EH (cell line): ENCODE measurements around the gene TLCD3B.
A peak's percentile ranks its signal among the peaks of the same experiment; 100 is the strongest.
"Not testable (repeated sequence)": the region's sequence is repeated elsewhere in the genome, so short reads cannot be mapped to it uniquely, and the experiment has no call there.

Experiments used
- DNase-seq: peaks from one replicate; pipeline ENCODE4 v3.0.0-alpha.2; 2015; ENCODE audit warnings: low read depth

Gene TLCD3B

GRCh38 chr16:30060836-30061554 is 29.9 kb upstream of the TLCD3B start:
- DNase-seq = no peak

GRCh38 chr16:30060346-30060745 is 29.3 kb upstream of the TLCD3B start:
- DNase-seq = no peak

- DNase-seq = peak; percentile 33
Observed at GRCh38 chr16:30054959-30055553, 24.0 kb upstream of the TLCD3B start.

GRCh38 chr16:30054451-30054850 is 23.4 kb upstream of the TLCD3B start:
- peak; percentile 62 for DNase-seq

GRCh38 chr16:30053376-30054015 is 22.4 kb upstream of the TLCD3B start:
- peak; percentile 91 for DNase-seq

GRCh38 chr16:30052671-30053372 is 21.8 kb upstream of the TLCD3B start:
- DNase-seq = peak; percentile 91

GRCh38 chr16:30051518-30051917 is 20.4 kb upstream of the TLCD3B start:
- peak; percentile 86 for DNase-seq

GRCh38 chr16:30049871-30050270 is 18.8 kb upstream of the TLCD3B start:
- no peak for DNase-seq

GRCh38 chr16:30046588-30046987 is 15.5 kb upstream of the TLCD3B start:
- DNase-seq = no peak

- DNase-seq = no peak
Observed at GRCh38 chr16:30046178-30046577, 15.1 kb upstream of the TLCD3B start.

- DNase-seq = peak; percentile 63
Observed at GRCh38 chr16:30041841-30042240, 10.8 kb upstream of the TLCD3B start.

- DNase-seq = not testable (repeated sequence)
Observed at GRCh38 chr16:30040690-30041089, 9.6 kb upstream of the TLCD3B start.

GRCh38 chr16:30040221-30040620 is 9.2 kb upstream of the TLCD3B start:
- no peak for DNase-seq

GRCh38 chr16:30033270-30033669 is 2.2 kb upstream of the TLCD3B start:
- no peak for DNase-seq

- DNase-seq = peak; percentile 69
Observed at GRCh38 chr16:30032083-30032819, 1.2 kb upstream of the TLCD3B start.

- no peak for DNase-seq
Observed at GRCh38 chr16:30031477-30031918, 427 bp upstream of the TLCD3B start.

GRCh38 chr16:30030011-30030685 is 923 bp downstream of the TLCD3B start:
- no peak for DNase-seq

GRCh38 chr16:30028438-30029076 is 2.5 kb downstream of the TLCD3B start:
- DNase-seq = peak; percentile 39

- DNase-seq = no peak
Observed at GRCh38 chr16:30027588-30028437, 3.3 kb downstream of the TLCD3B start.

- no peak for DNase-seq
Observed at GRCh38 chr16:30026449-30026848, 4.6 kb downstream of the TLCD3B start.
